ENCODE measurements around the gene MBP. TPM values are rescaled to one million over a fixed set of nuclear protein-coding genes. Genes with fewer than 3 reads are reported as not detected.

Gene MBP
- total and polyA plus RNA-seq, 2 donors from 2014 or later = 15.1 to 61.2 TPM

GRCh38 chr18:76995896-76996295 lies 136.7 kb downstream of the MBP start:
- H3K9me3 ChIP-seq (ENCODE audit: control insufficient read depth in 2 of 3, insufficient read depth in 1 of 3, low read length in 3 of 3) = no peaks in the 10 kb centered on the region
- H3K4me3 ChIP-seq (ENCODE audit: low read length in 3 of 3) = no peak overlapping the region
- no peak for FAIRE-seq
- H3K27ac ChIP-seq (ENCODE audit: low read depth in 2 of 2, low read length in 2 of 2) = no peak overlapping the region
- intact Hi-C loops (cut with DNase I) = loop anchor here (10.0 kb wide), 1 partner anchor 219 kb away; no protein-coding TSS in a partner anchor
- no peaks in the 10 kb centered on the region for H3K27me3 ChIP-seq (ENCODE audit: control insufficient read depth, insufficient read depth, low read length)
- no peak for TF ChIP-seq CTCF (IDR thresholded peaks at IDR 0.05; ENCODE audit: borderline replicate concordance, extremely low read depth, insufficient read depth)
- H3K36me3 ChIP-seq (ENCODE audit: control insufficient read depth in 2 of 3, insufficient read depth in 3 of 3, low read length in 3 of 3) = no peaks in the 10 kb centered on the region
- no peak overlapping the region for H3K9ac ChIP-seq (ENCODE audit: low read length in 3 of 3)
- H3K4me1 ChIP-seq (ENCODE audit: control insufficient read depth in 2 of 3, insufficient read depth in 2 of 3, low read depth in 1 of 3, low read length in 3 of 3) = peaks cover 0 to 7% (median 0%) of the 10 kb centered on the region in 3 donors
- DNase-seq = peak in 2 of 5 donors; percentile 8 to 45

- no peak for TF ChIP-seq CTCF (IDR thresholded peaks at IDR 0.05; ENCODE audit: borderline replicate concordance, extremely low read depth, insufficient read depth)
- H3K9me3 ChIP-seq (ENCODE audit: control insufficient read depth in 2 of 3, insufficient read depth in 1 of 3, low read length in 3 of 3) = no peaks in the 10 kb centered on the region
- intact Hi-C loops (cut with DNase I) = loop anchor here (10.0 kb wide), 1 partner anchor 221 kb away; no protein-coding TSS in a partner anchor
- peak; percentile 66 for FAIRE-seq
- H3K27me3 ChIP-seq (ENCODE audit: control insufficient read depth, insufficient read depth, low read length) = no peaks in the 10 kb centered on the region
- H3K4me1 ChIP-seq (ENCODE audit: control insufficient read depth in 2 of 3, insufficient read depth in 2 of 3, low read depth in 1 of 3, low read length in 3 of 3) = peaks cover 0 to 7% (median 0%) of the 10 kb centered on the region in 3 donors
- peak in 2 of 5 donors; percentile 57 to 72 for DNase-seq
- H3K27ac ChIP-seq (ENCODE audit: low read depth in 2 of 2, low read length in 2 of 2) = no peak overlapping the region
- no peaks in the 10 kb centered on the region for H3K36me3 ChIP-seq (ENCODE audit: control insufficient read depth in 2 of 3, insufficient read depth in 3 of 3, low read length in 3 of 3)
- H3K4me3 ChIP-seq (ENCODE audit: low read length in 3 of 3) = peak overlapping the region in 2 of 3 donors; percentile 8 to 42
- peak overlapping the region in 1 of 3 donors; percentile 29 for H3K9ac ChIP-seq (ENCODE audit: low read length in 3 of 3)
Measured at GRCh38 chr18:76994086-76994654, 138.4 kb downstream of the MBP start.

GRCh38 chr18:76993573-76993972 lies 139.0 kb downstream of the MBP start:
- peaks cover 0 to 7% (median 0%) of the 10 kb centered on the region in 3 donors for H3K4me1 ChIP-seq (ENCODE audit: control insufficient read depth in 2 of 3, insufficient read depth in 2 of 3, low read depth in 1 of 3, low read length in 3 of 3)
- H3K27me3 ChIP-seq (ENCODE audit: control insufficient read depth, insufficient read depth, low read length) = no peaks in the 10 kb centered on the region
- peak in 1 of 5 donors; percentile 35 for DNase-seq
- TF ChIP-seq CTCF (IDR thresholded peaks at IDR 0.05; ENCODE audit: borderline replicate concordance, extremely low read depth, insufficient read depth) = no peak
- intact Hi-C loops (cut with DNase I) = loop anchor here (10.0 kb wide), 1 partner anchor 221 kb away; no protein-coding TSS in a partner anchor
- no peak overlapping the region for H3K27ac ChIP-seq (ENCODE audit: low read depth in 2 of 2, low read length in 2 of 2)
- H3K9ac ChIP-seq (ENCODE audit: low read length in 3 of 3) = peak overlapping the region in 1 of 3 donors; percentile 29
- H3K9me3 ChIP-seq (ENCODE audit: control insufficient read depth in 2 of 3, insufficient read depth in 1 of 3, low read length in 3 of 3) = no peaks in the 10 kb centered on the region
- no peak for FAIRE-seq
- H3K4me3 ChIP-seq (ENCODE audit: low read length in 3 of 3) = peak overlapping the region in 2 of 3 donors; percentile 8 to 42
- H3K36me3 ChIP-seq (ENCODE audit: control insufficient read depth in 2 of 3, insufficient read depth in 3 of 3, low read length in 3 of 3) = no peaks in the 10 kb centered on the region
